Liver (tissue), 3 donors: ENCODE data around the gene DENR.

Experiments
- CTCF ChIP-seq: fragments of 150-350 bp; IDR thresholded peaks from 2 replicates; pipeline ENCODE4 v1.5.1; 2017; ENCODE audit warnings: improper control_type of control experiment, low read depth, low read length; ENCODE audit not compliant: missing input control
- RAD21 ChIP-seq, 2 donors: IDR thresholded peaks; 2 replicates each; pipeline ENCODE4 v1.6.1; 2016; ENCODE audit warnings: antibody characterized with exemption in 2 of 2, mild to moderate bottlenecking in 2 of 2
- donor health status: healthy.
- donor health status: healthy.

- TF ChIP-seq CTCF (no peak), RAD21 (IDR thresholded peaks at IDR 0.05) (no peak)
Observed at GRCh38 chr12:122730215-122731014, 22.2 kb upstream of the DENR start, which contains the start of gene HCAR1.
